Activated CD8-positive, alpha-beta T cell treated with anti-CD3 and anti-CD28 coated beads for 36 hours (primary cell): ENCODE data around the gene TMEM187. TPM values are rescaled to one million over a fixed set of nuclear protein-coding genes. Genes with fewer than 3 reads are reported as not detected.

ENCODE experiments used
- ATAC-seq: fragments of 200-7000 bp; cut with Tn5 transposase; one replicate; pipeline ENCODE4 v1.10.0; 2021; ENCODE audit warnings: mild to moderate bottlenecking, moderate library complexity
- CTCF ChIA-PET: fragments of 350-600 bp; sonication (Branson Sonifier 250); formaldehyde crosslinking; loops from one replicate; lab custom pipeline; 2021; ENCODE audit warnings: antibody characterized with exemption; lab: Charles Lee
- POLR2A ChIA-PET: fragments of 350-600 bp; sonication (Branson Sonifier 250); formaldehyde crosslinking; loops from one replicate; lab custom pipeline; 2021; ENCODE audit warnings: antibody characterized with exemption; lab: Charles Lee
- DNase-seq: peaks from one replicate; pipeline ENCODE4 v3.0.0-alpha.2; 2020
- H3K27ac Mint-ChIP-seq: one replicate; pipeline ENCODE4 v1.8.0; 2021; ENCODE audit warnings: mild to moderate bottlenecking, mixed read lengths
- H3K27me3 Mint-ChIP-seq: one replicate; pipeline ENCODE4 v1.8.0; 2021; ENCODE audit warnings: mixed read lengths
- H3K36me3 Mint-ChIP-seq: one replicate; pipeline ENCODE4 v1.8.0; 2021; ENCODE audit warnings: low read depth, mixed read lengths
- H3K4me1 Mint-ChIP-seq: one replicate; pipeline ENCODE4 v1.8.0; 2021; ENCODE audit warnings: low read depth, mixed read lengths
- H3K4me3 Mint-ChIP-seq: one replicate; pipeline ENCODE4 v1.8.0; 2021; ENCODE audit warnings: mild to moderate bottlenecking, moderate library complexity, mixed read lengths
- H3K9me3 Mint-ChIP-seq: one replicate; pipeline ENCODE4 v1.8.0; 2021; ENCODE audit warnings: mixed read lengths
- CTCF ChIP-seq: fragments of 200-600 bp; IDR thresholded peaks from one replicate; pipeline ENCODE4 v1.8.0; 2022; ENCODE audit warnings: antibody characterized with exemption, mild to moderate bottlenecking
- intact Hi-C: fragments of 100-400 bp; cut with micrococcal nuclease; formaldehyde crosslinking; loops from one replicate; pipeline ENCODE4 v1.10.0; 2022
- total RNA-seq, 2 experiments: library from RNA; stranded (reverse); gene quantifications; one replicate each; pipeline ENCODE4 v1.2.3, GENCODE V29; 2021

Gene TMEM187
- total RNA-seq, 2 experiments from 2014 or later, result 4.4 to 4.5 TPM

- Mint-ChIP-seq H3K4me3 (no peak overlapping the region), H3K9me3 (no peaks in the 10 kb centered on the region)
These were observed 34.4 kb downstream of the TMEM187 start for GRCh38 chrX:154006947-154007346.

GRCh38 chrX:154008521-154008920 lies 36.0 kb downstream of the TMEM187 start:
- intact Hi-C loops, result no loop called here
- Mint-ChIP-seq H3K27me3 (no peaks in the 10 kb centered on the region), H3K4me3 (no peak overlapping the region), H3K9me3 (no peaks in the 10 kb centered on the region), H3K36me3 (peaks cover 35% of the 10 kb centered on the region), H3K27ac (peak overlapping the region; percentile 42), H3K4me1 (peaks cover 6% of the 10 kb centered on the region)
- ATAC-seq, result no peak
- ChIA-PET CTCF (no interaction called here), POLR2A (interaction anchor here (1.5 kb wide), 1 partner anchor 13 kb away, joined by 5 read pairs; no protein-coding TSS in a partner anchor)
- DNase-seq, result no peak
- no peak for TF ChIP-seq CTCF

More at GRCh38 chrX:154006947-154007346, 34.4 kb downstream of the TMEM187 start:
- Mint-ChIP-seq H3K27me3 (no peaks in the 10 kb centered on the region), H3K36me3 (peaks cover 36% of the 10 kb centered on the region), H3K27ac (no peak overlapping the region), H3K4me1 (peaks cover 16% of the 10 kb centered on the region)
- DNase-seq (no peak), ATAC-seq (no peak)
- no peak for TF ChIP-seq CTCF
- CTCF ChIA-PET, result no interaction called here
- POLR2A ChIA-PET, result interaction anchor here (1.5 to 1.7 kb wide), 2 partner anchors 11 to 26 kb away, joined by 5 to 6 read pairs; no protein-coding TSS in a partner anchor
- intact Hi-C loops, result no loop called here

GRCh38 chrX:154010330-154011087 lies 38.0 kb downstream of the TMEM187 start:
- Mint-ChIP-seq H3K4me3 (no peak overlapping the region), H3K9me3 (no peaks in the 10 kb centered on the region), H3K4me1 (peaks cover 16% of the 10 kb centered on the region), H3K27ac (no peak overlapping the region), H3K27me3 (no peaks in the 10 kb centered on the region), H3K36me3 (peaks cover 43% of the 10 kb centered on the region)
- ChIA-PET CTCF (no interaction called here), POLR2A (interaction anchor here (0.7 to 1.3 kb wide), 2 partner anchors 8 to 60 kb away, joined by 3 to 7 read pairs; no protein-coding TSS in a partner anchor)
- intact Hi-C loops, result no loop called here
- ATAC-seq (no peak), DNase-seq (no peak)
- no peak for TF ChIP-seq CTCF

GRCh38 chrX:154011376-154012335 lies 39.1 kb downstream of the TMEM187 start:
- no peak for TF ChIP-seq CTCF
- Mint-ChIP-seq H3K4me3 (no peak overlapping the region), H3K27me3 (no peaks in the 10 kb centered on the region), H3K9me3 (no peaks in the 10 kb centered on the region), H3K27ac (peak overlapping the region; percentile 20), H3K36me3 (peaks cover 42% of the 10 kb centered on the region), H3K4me1 (peaks cover 21% of the 10 kb centered on the region)
- DNase-seq (no peak), ATAC-seq (no peak)
- intact Hi-C loops, result no loop called here
- ChIA-PET CTCF (no interaction called here), POLR2A (interaction anchor here (0.8 to 2.9 kb wide), 2 partner anchors 7 to 9 kb away, joined by 3 to 11 read pairs; no protein-coding TSS in a partner anchor)
